Left kidney (tissue), 2 donors: ENCODE results near the gene NRN1L. TPM values are rescaled to one million over a fixed set of nuclear protein-coding genes. Genes with fewer than 3 reads are reported as not detected.
"Not testable (repeated sequence)": the region's sequence is repeated elsewhere in the genome, so short reads cannot be mapped to it uniquely, and the experiment has no call there.

Experiments used
- DNase-seq: peaks from one replicate; pipeline ENCODE4 v3.0.0-alpha.2; 2013
- polyA plus RNA-seq: library from polyadenylated mRNA; unstranded; fragments of 120-200 nt; gene quantifications from one replicate; pipeline ENCODE4 v1.2.1, GENCODE V29; 2013; ENCODE audit not compliant: insufficient read length

Gene NRN1L
- polyA plus RNA-seq, 1 donor: not detected

DNA sequence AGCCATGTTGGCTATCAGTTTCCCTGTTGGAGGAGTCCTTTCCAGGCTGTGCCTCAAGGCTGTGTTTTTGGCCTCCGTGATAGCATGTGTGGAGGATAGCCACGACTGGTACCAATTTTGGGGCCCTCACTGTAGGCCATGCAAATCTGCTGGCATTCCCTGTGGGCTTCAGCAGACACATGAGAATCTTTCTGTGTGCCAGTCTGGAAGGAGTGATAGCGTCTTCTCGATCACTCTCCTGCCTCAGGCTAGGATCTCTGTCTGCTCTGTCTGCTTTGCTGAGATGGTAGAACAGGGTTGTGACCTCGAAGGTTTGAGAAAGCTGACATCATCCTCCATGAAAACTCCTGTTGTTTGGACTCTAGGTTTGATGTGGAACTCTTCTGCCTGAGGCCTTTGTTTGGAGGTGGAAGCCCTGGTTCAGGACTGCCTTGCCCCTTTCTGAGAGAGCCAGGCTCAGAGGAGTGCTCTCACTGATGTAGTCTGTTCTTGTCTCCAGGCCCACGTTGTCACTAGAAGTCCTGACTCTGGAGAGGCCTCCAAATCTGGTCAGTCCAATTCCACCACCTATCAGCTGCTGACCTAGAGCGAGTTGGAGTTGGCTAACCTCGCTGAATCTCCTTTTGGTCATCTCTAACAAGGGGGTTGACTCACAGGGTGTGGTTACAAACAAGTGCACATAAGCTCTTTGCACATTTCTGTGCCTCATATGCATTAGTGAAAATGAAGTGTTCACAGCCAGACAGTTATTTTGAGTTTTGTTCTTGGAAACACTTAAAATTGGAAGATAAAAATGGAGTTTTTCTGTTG, 23.9 kb upstream of the NRN1L start:
- no peak for DNase-seq

DNA sequence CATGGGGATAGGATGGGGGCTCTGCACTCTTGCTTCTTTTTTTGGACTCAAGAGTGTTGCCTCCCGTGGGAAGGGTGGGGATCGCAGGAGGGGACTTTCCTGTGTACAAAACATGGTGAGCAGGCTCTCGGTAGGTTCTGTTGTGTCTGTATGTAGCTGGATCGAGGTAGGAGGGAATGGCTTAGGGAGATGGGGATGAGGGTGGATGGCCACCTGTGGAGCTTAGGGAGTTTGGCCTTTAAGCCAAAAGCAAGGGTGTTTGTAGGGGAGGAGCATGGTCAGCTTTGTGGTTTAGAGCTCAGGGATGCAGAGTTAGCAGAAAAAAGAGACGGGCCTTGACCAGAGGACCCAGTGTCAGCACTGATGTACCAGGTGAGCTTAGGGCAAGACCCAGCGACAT, 22.8 kb upstream of the NRN1L start:
- DNase-seq: no peak

DNA sequence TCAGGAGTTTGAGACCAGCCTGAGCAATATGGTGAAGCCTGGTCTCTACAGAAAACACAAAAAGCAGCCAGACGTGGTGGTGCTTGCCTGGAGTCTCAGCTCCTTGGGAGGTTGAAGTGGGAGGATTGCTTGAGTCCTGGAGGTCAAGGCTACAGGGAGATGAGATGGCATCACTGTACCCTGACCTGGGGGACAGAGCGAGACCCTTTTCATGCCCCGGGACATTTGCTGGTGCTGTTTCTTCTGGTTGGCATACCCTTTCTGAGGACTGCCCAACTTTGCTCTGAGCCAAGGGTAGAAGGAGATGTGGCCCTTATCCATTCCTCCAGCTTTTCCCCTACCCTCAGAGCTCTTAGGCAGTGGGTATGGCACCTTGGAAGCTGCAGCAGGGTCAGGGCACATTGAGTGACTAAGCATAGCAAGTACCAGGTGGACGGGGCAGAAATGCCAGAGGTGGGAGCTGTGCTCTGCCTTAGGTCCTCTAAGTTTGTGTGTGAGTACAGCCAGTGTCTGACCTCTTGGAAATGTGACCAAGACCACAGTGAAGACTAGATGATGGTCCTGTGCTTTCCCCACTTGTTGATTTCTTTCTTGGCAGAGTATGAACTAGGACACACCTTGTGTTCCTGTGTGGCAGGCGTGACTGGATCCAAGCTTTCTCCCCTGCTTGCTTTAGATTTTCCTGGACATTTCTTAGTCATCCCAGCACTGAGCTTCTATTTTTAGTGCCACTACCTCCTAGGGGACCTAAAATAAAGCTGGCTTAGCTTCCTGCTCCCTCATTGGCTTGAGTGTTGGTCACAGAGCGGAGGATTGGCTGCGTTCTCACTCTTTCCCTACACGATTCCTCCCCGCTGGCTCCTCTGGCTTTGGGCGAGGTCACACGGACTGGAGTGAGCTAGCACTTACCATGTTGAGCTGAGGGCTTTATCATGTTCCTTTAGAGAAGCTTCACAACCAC, 21.8 kb upstream of the NRN1L start:
- DNase-seq: no peak

DNA sequence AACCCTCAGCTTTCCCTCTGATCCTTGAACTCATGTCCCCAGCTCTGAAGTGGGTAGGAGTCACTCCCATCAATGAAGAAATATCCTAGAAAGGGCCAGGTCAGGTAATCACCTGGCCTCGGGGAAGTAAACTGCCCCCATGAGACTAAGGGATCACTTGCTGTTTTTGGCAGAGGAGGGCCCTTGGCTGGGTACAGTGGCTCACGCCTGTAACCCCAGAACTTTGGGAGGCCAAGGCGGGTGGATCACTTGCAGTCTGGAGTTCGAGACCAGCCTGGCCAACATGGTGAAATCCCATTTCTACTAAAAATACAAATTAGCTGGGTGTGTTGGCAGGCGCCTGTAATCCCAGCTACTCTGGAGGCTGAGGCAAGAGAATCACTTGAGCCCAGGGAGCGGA, 20.6 kb upstream of the NRN1L start:
- not testable (repeated sequence) for DNase-seq

DNA sequence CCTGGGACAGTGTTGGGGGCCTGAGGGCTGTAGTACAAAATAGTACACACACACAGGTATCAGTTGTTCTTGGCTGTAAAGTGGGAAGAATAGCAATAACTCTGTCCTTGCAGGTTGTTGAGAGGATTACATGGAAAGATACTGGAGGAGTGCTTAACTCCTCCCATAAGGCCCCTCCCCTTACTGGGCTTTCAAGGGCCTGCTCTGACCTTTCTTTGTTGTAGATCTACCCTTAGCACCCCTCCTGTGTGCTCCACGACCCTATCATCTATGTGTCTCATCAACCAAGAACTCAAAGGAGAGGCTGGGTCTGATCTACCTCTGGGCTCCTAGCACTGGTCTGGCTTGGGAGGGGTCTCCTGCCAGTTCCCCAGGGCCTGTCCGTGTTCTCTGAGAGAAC, 20.1 kb upstream of the NRN1L start:
- DNase-seq: no peak

DNA sequence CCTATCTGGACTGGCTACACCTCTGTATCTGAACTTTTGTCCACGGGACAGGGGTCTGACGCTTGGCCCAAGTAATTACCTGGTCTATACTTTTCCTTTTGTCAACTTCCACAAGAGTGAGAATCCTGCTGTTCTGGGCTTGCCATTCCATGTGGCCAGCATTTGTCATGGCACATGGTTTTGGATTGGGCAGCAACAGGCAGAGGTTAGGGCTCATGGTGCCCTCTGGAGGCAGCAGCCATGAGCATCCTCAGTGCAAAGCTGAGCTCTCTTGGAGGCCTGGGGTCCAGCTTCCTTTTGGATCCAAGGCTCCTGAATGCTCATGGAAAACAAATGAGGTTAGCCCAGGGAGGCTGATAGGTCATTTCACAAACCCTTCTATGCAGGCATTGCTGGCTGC, 19.4 kb upstream of the NRN1L start:
- DNase-seq: no peak

DNA sequence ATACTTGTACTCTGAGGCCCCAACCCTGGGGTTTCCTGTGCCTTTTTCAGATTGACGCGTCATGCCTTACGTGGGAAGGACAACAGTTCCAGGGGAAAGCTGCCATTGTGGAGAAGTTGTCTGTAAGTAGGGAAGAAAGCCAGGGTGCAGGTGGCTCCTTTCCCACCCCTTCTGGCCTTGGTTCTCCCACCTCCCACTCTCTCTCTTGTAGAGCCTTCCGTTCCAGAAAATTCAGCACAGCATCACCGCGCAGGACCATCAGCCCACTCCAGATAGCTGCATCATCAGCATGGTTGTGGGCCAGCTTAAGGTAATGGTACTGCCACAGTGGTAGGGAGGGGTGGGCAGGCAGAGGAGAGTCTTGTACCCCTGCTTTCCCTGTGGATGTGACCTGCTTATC, 16.4 kb upstream of the NRN1L start:
- DNase-seq: no peak

DNA sequence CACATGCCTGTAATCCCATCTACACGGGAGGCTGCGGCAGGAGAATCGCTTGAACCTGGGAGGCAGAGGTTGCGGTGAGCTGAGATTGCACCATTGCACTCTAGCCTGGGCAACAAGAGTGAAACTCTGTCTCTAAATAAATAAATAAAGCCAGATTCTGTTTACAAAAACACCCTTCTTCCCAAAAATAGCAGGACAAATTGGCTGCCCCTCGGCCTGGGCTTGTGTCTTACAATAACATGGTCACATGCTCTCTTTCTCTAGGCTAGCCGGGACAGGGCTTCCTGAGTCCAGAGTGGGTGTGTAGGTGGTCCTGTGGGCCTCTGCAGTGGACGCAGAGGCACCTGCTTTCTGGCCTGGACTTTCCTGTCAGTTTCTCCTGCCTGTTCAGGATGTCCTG, 15.0 kb upstream of the NRN1L start:
- DNase-seq: no peak

DNA sequence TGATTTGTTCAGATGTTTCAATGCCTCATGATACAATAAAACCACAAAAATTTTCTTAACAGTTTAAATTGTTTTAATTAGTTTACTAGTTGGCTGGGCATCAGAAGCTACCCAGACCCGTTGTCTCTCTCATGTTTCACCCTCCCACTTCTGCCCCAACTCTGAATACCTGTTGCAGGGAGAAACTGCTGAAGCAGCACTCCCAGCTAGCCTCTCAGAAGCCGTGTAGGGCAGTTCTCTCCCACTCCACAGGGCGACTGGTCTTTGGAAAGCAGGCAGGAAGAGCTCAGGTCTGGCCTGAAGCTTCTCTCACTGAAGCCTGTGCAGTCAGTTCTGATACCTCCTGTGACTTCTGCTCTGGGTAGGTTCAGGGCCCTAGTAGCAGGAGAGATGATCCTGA, 13.4 kb upstream of the NRN1L start:
- DNase-seq: no peak

DNA sequence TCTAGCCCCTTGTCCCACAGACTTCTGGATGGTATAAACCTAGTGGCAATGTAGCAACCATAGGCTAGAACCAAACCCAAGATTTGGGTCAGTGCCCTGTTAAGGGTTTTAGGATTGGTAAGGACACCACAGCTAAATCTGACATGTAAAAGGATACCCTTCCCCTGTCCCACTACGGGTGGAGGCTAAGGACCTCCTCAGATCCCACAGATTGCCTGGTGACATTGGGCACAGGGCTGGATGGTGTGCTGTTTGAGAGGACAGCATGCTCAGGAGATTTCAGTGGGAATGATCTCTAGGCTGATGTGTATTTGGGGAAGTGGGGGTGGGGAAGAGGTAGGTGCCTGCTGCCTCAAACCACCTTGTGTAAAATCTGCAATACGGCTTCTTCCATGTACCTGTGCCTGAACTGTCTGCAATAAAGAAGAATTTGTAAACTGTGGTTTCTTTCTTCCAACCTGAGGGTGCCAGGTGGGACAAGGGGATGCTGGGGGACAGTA, 12.5 kb upstream of the NRN1L start:
- DNase-seq: no peak

DNA sequence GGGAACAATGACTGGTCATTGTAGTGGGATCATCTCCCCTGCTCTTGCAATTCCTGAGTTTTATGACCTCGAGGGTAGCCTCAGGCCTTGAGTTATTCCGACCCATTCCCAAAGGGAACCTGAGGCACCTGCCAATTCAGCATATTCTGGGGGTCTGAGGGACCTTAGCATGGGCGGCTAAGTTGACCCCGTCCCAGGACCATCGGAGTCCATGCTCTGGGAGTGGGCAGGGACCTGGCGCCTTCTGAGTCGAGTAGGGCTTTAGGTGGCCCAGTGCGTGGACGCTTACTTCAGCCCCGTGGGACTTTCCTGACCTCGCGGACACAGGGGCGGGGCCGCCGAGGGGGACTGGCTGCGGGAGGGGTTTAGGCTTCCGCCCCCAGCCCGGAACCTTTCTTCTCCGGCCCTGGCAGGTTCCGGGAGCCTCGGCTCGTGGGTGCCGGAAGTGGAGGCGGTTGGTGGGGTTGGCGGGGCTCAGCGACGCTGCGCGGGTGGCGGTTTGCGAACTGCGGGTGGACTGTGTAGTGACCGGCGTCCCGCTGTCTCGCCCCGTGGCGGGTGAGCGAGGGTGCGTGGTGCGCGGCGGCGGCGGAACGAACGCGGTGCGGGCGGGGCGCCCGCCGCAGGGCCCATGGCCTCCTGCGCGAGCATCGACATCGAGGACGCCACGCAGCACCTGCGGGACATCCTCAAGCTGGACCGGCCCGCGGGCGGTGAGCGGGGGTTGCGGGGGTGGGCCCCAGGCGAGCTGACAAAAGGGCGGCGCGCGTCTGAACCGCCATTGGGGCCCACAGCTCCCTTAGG, 11.9 kb upstream of the NRN1L start, which contains the start of gene EDC4:
Gene EDC4, plus strand, starts transcription at position 422 of the 804 bp plus-strand sequence. Its CDS starts 210 bp downstream, at position 632.
- DNase-seq: no peak

DNA sequence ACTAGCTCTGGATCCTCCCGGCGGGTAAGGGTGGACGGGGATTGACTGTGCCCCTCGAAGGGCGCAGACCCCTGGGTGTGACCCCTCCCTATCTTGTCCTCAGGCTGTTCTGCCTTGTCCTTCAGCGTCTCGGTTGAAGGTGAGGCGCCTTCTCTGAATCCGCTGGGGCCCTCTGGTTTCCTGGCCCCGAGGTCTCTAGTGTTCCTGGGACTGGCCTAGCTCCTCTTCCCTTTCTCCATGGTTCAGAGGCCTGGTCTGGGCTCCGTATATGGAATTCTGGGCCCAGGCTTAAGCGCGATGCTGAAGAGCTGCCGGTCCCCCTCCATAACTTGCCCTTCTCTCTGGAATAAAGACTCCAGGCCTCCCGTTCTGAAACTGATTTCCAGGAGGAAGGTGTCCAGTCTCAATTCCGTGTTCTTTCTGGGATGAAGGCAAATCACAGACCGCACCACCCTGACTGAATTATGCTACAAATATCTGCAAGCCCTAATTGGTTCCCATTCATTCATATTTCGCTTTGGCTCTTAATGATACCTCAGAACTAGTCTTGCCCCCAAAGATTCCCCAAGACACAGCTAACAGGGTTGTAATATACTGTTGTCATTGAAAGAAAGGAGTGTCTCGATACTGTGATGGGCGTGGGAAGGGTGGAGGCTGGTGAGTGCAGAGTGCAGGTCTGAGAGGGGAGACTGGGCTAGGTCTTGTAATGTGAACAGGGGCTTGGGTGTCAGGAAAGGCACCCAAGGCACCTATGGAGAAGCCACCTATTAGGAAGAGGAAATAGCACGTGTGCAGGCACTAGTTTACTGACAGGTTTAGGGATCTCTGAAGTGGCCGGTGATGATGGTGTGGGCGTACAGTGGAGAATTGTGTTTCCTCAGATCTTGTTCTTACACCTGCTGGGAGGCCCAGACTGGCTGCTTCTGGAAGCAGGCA, 11.0 kb upstream of the NRN1L start:
- DNase-seq: no peak

DNA sequence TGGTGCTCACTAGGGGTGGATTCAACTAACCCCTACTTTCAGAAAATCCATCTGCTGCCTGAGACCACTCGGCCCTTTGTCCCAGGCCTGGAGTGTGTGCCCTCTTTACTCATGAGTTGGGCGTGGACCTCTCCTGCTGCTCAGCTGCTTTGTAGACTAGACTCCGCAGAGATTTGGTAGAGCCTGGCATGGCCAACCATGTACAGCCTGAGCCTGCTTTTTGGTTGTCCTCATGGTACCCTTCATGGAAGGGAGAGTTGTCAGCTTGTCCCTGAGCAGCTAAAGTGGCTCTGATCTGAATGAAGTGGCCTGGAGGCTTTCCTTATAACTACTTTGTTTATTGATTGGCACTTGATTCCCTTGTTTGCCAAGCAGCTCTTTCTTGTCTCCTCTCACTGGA, 10.3 kb upstream of the NRN1L start:
- DNase-seq: no peak

DNA sequence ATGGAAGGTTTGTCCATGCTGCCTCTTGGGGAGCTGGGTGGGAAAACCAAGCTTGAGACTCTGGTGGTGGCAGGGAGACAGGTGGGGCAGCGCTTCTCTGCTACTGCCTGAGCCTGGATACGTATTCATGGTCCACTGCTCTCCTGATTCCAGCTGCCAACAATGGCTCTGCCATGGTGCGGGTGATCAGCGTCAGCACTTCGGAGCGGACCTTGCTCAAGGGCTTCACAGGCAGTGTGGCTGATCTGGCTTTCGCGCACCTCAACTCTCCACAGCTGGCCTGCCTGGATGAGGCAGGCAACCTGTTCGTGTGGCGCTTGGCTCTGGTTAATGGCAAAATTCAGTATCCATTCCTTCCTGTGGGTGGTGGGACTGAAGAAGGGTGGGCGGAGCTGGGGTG, 7.6 kb upstream of the NRN1L start:
- DNase-seq: no peak

DNA sequence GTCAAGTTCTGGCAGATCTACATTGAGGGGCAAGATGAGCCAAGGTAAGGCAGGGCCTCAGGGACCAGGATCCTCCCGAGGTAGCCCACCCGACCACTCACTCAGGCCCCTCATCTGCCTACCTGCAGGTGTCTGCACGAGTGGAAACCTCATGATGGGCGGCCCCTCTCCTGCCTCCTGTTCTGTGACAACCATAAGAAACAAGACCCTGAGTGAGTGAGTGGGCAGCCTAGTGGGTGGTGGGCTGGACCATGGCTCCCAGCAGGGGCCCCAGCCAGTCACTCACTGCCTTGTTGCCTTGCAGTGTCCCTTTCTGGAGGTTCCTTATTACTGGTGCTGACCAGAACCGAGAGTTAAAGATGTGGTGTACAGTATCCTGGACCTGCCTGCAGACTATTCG, 6.5 kb upstream of the NRN1L start:
- no peak for DNase-seq

DNA sequence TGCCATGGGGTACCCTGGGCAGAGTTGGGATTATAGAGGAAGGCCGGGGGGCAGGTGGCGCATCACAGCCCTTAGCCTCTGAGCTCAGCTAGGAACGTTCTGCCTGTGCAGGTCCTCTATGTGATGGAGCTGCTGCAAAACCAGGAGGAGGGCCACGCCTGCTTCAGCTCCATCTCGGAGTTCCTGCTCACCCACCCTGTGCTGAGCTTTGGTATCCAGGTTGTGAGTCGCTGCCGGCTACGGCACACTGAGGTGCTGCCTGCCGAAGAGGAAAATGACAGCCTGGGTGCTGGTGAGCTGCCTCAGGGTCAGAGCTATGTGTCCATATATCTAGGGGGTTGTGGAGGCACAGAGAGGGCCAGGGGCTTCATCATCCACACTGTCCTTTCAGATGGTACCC, 5.8 kb upstream of the NRN1L start:
- no peak for DNase-seq

DNA sequence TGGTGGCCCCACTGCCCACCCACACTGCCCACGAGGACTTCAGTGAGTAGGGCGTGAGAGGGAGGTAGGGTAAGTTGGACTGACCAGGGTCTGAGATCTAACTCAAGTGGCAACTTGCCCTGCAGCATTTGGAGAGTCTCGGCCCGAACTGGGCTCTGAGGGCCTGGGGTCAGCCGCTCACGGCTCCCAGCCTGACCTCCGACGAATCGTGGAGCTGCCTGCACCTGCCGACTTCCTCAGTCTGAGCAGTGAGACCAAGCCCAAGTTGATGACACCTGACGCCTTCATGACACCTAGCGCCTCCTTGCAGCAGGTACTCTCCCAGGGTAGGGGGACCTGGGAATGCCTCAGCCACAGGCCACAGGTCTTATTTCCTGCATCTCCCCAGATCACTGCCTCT, 5.2 kb upstream of the NRN1L start:
- DNase-seq: no peak

DNA sequence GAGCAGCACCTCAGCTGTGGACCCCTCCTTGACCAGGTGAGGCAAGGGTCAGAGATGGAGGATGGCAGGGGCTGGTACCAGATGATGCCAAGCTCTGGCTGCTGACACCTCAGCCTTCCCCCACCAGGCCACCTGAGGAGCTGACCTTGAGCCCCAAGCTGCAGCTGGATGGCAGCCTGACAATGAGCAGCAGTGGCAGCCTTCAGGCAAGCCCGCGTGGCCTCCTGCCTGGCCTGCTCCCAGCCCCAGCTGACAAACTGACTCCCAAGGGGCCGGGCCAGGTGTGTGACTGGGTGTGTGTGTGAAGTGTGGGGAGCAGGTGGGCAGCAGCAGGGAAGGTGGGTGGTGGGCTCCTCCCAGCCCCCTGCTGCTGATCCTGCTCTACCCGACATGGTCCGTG, 4.7 kb upstream of the NRN1L start:
- no peak for DNase-seq

DNA sequence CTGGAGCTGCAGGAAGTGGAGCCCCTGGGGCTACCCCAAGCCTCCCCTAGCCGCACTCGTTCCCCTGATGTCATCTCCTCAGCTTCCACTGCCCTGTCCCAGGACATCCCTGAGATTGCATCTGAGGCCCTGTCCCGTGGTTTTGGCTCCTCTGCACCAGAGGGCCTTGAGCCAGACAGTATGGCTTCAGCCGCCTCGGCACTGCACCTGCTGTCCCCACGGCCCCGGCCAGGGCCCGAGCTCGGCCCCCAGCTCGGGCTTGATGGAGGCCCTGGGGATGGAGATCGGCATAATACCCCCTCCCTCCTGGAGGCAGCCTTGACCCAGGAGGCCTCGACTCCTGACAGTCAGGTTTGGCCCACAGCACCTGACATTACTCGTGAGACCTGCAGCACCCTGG, 4.1 kb upstream of the NRN1L start:
- DNase-seq: no peak

DNA sequence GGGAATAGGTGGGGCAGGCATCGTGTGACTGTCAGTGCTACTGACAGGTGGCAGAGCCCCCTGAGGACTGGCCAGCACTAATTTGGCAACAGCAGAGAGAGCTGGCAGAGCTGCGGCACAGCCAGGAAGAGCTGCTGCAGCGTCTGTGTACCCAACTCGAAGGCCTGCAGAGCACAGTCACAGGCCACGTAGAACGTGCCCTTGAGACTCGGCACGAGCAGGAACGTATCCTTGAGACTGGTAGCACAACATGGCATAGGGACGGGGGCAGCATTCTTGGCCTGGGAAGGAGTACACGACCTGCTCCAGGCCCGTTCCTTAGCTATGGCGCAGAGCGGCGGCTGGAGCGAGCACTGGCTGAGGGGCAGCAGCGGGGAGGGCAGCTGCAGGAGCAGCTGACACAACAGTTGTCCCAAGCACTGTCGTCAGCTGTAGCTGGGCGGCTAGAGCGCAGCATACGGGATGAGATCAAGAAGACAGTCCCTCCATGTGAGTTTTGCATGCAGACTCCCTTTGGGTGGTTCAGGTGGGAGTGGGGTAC, 3.0 kb upstream of the NRN1L start:
- no peak for DNase-seq
